ENCODE results near the gene NNT. TPM values are rescaled to one million over a fixed set of nuclear protein-coding genes. Genes with fewer than 3 reads are reported as not detected.

NNT gene
- total RNA-seq, 1 donor from 2014 or later, result 80.4 TPM

GRCh38 chr5:43565043-43565442 lies 37.9 kb upstream of the NNT start:
- H3K27me3 Mint-ChIP-seq, result peaks cover 4% of the 10 kb centered on the region
- peaks cover 5% of the 10 kb centered on the region for H3K9me3 Mint-ChIP-seq
- peaks cover 7% of the 10 kb centered on the region for H3K4me1 Mint-ChIP-seq (ENCODE audit: unreplicated experiment)
- peaks cover 5% of the 10 kb centered on the region for H3K36me3 Mint-ChIP-seq
- no peak for TF ChIP-seq CTCF (conservative IDR thresholded peaks at IDR 0.05)
- no peak overlapping the region for H3K4me3 Mint-ChIP-seq
- H3K27ac Mint-ChIP-seq, result no peak overlapping the region
- no peak for DNase-seq (ENCODE audit: extremely low spot score, unreplicated experiment)

GRCh38 chr5:43567967-43568366 lies 35.0 kb upstream of the NNT start:
- peaks cover 5% of the 10 kb centered on the region for H3K9me3 Mint-ChIP-seq
- no peak overlapping the region for H3K4me3 Mint-ChIP-seq
- peaks cover 4% of the 10 kb centered on the region for H3K27me3 Mint-ChIP-seq
- H3K36me3 Mint-ChIP-seq, result peaks cover 5% of the 10 kb centered on the region
- no peak overlapping the region for H3K27ac Mint-ChIP-seq
- DNase-seq (ENCODE audit: extremely low spot score, unreplicated experiment), result no peak
- H3K4me1 Mint-ChIP-seq (ENCODE audit: unreplicated experiment), result peaks cover 7% of the 10 kb centered on the region
- TF ChIP-seq CTCF (conservative IDR thresholded peaks at IDR 0.05), result no peak

GRCh38 chr5:43569236-43569746 lies 33.7 kb upstream of the NNT start:
- H3K4me1 Mint-ChIP-seq (ENCODE audit: unreplicated experiment), result no peaks in the 10 kb centered on the region
- no peak for TF ChIP-seq CTCF (conservative IDR thresholded peaks at IDR 0.05)
- H3K36me3 Mint-ChIP-seq, result no peaks in the 10 kb centered on the region
- H3K9me3 Mint-ChIP-seq, result no peaks in the 10 kb centered on the region
- no peak overlapping the region for H3K27ac Mint-ChIP-seq
- H3K4me3 Mint-ChIP-seq, result no peak overlapping the region
- H3K27me3 Mint-ChIP-seq, result no peaks in the 10 kb centered on the region
- DNase-seq (ENCODE audit: extremely low spot score, unreplicated experiment), result no peak

GRCh38 chr5:43570450-43571158 lies 32.4 kb upstream of the NNT start:
- Mint-ChIP-seq H3K9me3 (no peaks in the 10 kb centered on the region), H3K36me3 (peaks cover 6% of the 10 kb centered on the region), H3K4me3 (no peak overlapping the region), H3K27ac (no peak overlapping the region), H3K27me3 (no peaks in the 10 kb centered on the region), H3K4me1 (ENCODE audit: unreplicated experiment) (no peaks in the 10 kb centered on the region)
- DNase-seq (ENCODE audit: extremely low spot score, unreplicated experiment), result no peak
- no peak for TF ChIP-seq CTCF (conservative IDR thresholded peaks at IDR 0.05)

- Mint-ChIP-seq H3K36me3 (peaks cover 9% of the 10 kb centered on the region), H3K27ac (no peak overlapping the region), H3K4me3 (no peak overlapping the region), H3K27me3 (no peaks in the 10 kb centered on the region), H3K9me3 (no peaks in the 10 kb centered on the region), H3K4me1 (ENCODE audit: unreplicated experiment) (no peaks in the 10 kb centered on the region)
- no peak for DNase-seq (ENCODE audit: extremely low spot score, unreplicated experiment)
- TF ChIP-seq CTCF (conservative IDR thresholded peaks at IDR 0.05), result no peak
These were observed 31.7 kb upstream of the NNT start for GRCh38 chr5:43571237-43571636.

Measured in type B pancreatic cell (in vitro differentiated cells).